HG03066 (cell line): ENCODE results near the gene RAP1GAP2.

Experiments
- ATAC-seq: cut with Tn5 transposase; IDR thresholded peaks from one replicate; pipeline ENCODE4 v1.9.1; 2021; ENCODE audit warnings: low read depth; ENCODE audit not compliant: unreplicated experiment

RAP1GAP2 gene

DNA sequence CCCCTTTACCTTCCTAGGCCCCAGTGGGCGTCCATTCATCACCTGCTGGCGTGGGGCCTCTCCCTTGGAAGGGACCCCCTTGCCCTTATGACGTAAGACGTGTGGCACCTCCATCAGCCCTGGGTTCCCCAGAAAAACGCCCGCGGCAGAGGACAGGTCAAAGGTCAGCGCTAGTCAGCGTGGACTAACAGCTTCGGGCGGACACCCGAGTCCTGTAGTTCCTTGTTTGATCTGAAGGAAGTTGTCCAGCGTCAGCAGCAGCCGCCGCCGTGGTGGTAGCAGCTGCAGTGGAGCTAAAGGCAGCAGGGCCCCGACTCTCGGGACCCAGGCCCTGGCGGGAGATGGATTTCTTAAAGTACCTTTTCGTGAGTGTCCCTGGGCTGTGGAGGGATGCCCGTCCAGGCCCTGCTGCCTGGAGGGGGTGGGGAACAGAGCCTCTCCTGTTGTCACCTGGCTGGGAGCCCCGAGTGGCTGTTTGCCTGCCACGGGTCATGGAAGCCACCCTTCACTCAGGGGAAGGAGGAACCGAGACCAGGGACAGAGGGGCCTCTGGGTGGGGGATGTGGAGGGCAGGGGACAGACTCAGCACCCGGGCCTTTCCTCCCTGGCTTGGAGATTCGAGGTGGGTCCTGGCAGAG, 143.6 kb downstream of the RAP1GAP2 start:
- no peak for ATAC-seq

- no peak for ATAC-seq
Observed at GRCh38 chr17:2940352-2940751, 144.1 kb downstream of the RAP1GAP2 start.

- ATAC-seq: no peak
Observed at GRCh38 chr17:2943981-2944380, 147.7 kb downstream of the RAP1GAP2 start.

DNA sequence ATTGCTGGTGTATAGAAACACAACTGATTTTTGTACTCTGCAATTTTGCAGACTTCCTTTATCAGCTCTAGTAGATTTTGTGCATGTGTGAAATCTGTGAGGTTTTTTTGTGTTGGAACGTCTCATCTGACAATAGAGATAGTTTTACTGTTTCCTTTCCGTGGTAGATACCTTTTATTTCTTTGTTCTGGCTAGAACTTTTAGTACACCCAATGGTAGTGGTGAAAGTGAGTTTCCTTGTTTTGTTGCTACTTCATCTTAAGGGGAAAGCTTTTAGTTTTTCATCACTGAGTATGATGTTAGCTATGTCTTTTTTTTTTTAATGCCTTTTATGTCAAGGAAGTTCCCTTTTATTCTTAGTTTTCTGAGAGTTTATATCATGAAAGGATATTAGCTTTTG, 149.1 kb downstream of the RAP1GAP2 start:
- no peak for ATAC-seq

- ATAC-seq: no peak
Observed at GRCh38 chr17:2946144-2946543, 149.9 kb downstream of the RAP1GAP2 start.

- ATAC-seq: no peak
Observed at GRCh38 chr17:2947588-2947950, 151.3 kb downstream of the RAP1GAP2 start.

DNA sequence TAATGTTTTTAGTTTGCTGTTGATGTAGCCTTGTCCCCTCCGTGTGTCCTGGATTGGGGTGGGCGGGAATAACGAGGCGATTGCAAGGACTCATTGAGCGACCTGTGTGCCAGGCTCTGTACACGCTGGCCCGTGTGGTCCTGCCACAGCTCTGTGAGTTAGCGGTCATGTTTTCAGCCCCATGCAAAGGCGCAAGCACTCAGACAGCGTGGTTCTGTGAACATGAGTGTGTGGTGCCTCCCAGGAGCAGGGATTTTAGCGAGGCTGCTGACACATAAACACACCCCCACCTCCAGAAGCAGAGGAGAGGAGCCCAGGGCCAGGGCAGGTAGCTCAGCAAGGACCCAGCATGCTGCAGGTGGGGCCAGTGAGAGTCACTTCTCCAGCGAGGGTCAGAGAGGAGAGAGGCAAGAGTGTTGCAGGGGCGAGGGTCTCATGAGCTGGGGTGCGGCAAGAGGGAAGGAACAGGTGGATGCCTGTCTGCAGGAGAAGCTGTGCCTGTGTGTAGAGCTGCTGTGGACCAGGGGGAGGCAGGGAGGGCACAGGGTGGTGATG, 151.8 kb downstream of the RAP1GAP2 start:
- ATAC-seq: no peak

DNA sequence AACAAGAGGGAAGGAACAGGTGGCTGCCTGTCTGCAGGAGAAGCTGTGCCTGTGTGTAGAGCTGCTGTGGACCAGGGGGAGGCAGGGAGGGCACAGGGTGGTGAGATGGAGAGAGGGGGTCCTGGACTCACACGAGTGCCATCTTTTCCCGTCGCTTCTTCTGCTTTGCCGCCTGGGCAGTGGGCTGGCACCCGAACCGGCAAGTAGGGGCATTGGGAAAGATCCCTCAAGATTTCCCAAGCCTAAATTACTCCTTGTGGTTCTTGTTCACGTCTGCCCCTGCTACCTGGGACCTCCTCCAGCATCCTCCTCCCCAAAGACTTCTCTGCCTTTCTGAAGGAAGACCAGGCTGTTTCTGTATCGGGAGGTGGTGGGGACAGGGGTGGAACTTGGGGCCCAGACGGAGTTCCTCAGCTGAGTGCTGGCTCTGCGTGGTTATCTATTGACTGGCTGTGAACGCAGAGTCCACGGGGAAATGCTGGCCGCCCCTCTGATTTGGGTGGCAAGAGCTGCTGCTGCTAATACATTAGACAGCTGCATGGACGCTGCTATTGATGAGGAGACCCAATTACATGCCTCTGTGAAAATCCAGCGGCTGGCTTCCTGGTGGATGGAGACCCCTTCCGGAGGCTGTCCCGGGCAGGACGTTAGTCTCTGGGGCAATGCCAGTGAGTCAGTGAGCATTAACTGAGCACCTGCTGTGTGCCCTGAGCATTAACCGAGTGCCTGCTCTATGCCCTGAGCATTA, 152.7 kb downstream of the RAP1GAP2 start:
- ATAC-seq: no peak

- no peak for ATAC-seq
Observed at GRCh38 chr17:2949469-2950044, 153.3 kb downstream of the RAP1GAP2 start.

GRCh38 chr17:2950846-2951245, 154.6 kb downstream of the RAP1GAP2 start:
- ATAC-seq: no peak

DNA sequence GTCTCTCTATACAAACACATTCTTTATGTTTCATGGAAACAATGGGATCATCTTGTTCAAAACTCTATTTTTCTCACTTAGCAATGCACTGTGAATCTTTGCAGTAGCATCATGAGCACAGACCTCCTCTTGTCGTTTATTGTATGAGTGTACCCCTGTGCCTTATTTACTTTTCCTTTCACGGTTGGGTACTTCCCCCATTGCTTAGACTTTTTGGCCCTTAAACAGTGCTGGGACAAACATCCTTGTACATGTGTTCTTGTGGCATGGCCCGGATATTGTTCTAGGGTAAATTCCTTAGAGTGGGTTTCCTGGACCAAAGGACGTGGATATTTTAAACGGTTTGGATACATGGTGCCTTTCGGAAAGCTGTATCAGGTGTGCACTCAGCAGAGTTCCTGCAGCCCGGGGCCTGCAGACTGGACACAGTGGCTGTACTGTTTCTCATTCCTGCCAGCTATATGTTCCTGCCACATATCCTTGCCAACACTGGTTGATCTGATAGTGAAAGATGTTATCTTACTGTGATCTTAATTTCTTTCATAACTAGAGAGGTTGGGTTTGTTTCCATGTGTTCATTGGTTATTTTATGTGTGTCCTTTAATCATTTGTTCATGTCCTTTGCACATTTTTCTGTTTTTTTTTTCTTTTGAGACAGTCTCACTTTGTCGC, 156.1 kb downstream of the RAP1GAP2 start:
- ATAC-seq: no peak

GRCh38 chr17:2954898-2955445, 158.7 kb downstream of the RAP1GAP2 start:
- ATAC-seq: no peak

DNA sequence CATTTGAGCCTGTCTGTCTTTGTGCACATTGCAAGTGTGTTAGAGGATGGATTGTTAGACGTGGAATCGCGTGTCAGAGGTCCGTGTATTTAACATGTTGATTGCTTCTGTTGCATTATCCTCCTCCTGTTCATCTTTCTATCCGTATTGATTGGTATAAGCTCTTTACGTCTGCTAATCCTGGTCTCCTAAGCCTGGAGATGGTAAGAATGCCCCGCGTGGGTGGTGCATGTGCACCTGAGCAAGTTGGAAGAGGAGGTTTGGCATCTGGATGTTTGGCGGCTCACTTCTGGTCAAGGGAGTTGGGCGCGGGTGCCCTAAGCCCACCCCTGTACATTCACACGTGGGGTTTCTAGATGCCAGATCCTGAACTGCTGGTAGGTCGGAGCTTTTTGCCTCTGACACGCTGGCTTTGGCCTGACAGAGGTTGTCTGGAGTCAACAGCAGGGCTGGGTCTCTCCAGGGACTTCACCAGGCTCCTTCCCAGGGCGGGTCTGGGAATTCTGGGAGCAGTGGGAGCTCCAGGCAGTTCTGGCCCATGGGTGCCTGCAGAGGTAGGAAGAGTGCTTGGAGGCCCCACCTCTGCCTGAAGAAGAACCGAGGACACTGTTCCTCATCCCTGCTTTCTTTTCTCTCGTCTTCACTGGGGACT, 159.8 kb downstream of the RAP1GAP2 start:
- ATAC-seq: no peak

DNA sequence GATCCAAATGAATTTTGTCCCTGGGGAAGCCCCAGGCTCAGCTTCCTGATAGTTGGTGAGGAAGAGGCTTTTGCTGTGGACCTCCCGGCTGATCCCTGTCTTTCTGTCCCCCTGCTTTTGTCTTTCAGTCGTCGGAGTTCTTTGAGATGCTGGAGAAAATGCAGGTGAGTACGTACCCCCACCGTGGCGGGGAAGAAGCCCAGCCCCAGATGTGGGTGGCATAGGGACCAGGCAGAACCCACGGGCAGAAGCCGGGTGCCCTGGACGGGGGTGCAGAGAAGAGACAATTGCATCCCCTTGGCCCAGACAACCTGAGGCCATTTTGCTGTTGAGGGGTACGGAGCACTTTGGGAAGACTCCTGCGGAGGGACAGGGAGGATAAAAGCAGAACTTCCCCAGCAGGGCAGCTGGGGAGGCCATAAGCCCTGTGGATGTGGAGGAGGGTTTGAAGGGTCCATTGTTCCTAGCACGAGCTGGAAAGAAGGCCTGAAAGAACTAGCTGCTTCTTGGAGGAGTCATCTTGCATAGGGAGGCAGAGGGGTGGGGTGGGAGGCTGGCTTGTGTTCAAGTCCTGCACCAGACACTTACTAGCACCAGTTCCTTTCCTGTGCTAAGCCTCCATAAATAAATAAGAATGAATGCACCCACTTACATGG, 161.5 kb downstream of the RAP1GAP2 start:
- no peak for ATAC-seq

DNA sequence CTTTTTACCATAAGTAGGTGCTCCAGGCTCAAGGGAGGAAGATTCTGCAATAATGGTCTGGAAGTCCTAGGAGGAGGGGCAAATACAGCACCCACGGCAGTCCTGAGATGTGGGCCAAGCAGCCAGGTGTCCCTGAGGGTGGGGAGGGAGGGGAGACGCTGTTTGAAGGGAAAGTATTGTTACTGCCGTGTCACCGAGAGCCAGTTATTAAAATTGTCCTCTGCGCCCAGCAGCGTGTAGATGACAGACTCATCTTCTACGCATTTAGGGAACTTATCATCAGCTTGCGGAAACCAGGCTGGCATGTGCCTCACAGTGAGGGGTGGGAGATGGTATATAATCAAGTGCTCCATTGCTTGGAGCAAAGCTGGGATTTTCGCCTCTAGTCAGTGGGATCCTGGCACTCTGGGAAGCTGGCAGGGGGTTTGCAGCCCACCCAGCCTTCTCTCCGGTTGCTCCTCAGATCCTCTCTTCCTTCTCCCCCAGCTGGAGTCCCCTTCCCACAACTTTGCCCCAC, 162.5 kb downstream of the RAP1GAP2 start:
- ATAC-seq: no peak

DNA sequence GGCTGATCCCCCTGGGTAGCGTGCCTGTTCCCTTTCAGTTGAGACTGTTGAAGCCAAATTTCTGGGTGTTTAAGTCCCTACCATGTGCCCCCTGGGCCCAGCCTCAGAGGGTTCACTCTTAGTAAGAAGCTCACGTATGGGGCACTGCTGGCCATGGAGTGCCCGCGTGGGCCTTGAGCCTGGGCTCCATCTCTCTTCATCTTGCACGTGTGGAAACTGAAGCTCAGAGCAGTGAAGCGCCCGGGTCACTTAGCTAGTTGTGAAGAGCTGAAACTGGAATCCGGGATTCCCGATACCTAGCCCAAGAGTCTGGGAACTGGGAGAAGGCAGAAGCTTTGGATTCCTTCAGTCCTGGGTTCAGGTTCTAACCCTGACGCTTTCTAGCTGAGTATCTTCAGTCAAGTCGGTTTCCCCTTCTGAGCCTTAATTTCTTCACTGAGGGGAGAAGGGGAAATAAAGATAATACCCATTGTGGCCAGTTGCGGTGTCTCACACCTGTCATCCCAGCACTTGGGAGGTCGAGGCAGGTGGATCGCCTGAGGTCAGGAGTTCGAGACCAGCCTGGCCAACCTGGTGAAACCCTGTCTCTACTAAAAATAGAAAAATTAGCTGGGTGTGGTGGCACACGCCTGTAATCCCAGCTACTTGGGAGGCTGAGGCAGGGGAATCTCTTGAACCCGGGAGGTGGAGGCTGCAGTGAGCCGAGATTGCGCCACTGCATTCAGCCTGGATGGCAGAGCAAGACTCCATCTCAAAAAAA, 163.3 kb downstream of the RAP1GAP2 start:
- ATAC-seq: no peak

DNA sequence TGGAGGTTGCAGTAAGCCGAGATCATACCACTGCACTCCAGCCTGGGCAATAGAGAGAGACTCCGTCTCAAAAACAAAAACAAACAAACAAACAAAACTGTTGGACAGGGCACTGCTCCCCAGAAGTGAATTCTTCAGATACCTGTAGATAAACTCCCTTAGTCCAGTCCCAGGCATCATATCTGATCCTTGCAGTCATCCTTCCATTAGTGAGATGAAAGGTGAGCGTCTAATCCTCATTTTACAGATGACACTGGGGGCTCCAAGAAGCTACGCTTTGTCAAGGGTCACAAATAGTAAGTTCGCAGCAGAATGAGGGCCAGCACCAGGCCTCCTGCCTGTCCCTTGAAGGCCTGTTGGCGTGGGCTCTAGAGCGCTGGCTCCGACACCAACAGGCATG, 165.2 kb downstream of the RAP1GAP2 start:
- ATAC-seq: no peak

GRCh38 chr17:2962236-2962635, 166.0 kb downstream of the RAP1GAP2 start:
- ATAC-seq: no peak

- no peak for ATAC-seq
Observed at GRCh38 chr17:2962729-2963128, 166.5 kb downstream of the RAP1GAP2 start.
